ENCODE data around the gene METTL21C.

DNA sequence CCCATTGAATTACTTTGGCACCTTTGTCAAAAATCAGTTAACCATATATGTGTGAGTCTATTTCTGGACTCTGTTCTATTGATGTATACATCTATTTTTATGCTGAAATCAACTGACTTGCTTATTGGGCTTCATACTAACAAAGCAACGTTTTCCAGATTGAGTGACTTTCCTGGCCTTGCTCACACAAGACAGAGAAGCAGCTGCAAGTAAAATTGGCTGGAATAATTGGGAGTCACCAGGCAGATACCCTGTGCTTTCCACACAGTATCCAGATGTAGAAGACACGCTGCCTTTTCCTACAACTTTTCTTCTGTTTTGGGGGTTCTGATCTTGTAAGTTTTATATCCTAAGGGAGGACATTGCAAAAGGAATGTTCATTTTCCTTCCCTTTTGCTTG, 11.2 kb downstream of the METTL21C start:
- TF ChIP-seq, protein P1, sequence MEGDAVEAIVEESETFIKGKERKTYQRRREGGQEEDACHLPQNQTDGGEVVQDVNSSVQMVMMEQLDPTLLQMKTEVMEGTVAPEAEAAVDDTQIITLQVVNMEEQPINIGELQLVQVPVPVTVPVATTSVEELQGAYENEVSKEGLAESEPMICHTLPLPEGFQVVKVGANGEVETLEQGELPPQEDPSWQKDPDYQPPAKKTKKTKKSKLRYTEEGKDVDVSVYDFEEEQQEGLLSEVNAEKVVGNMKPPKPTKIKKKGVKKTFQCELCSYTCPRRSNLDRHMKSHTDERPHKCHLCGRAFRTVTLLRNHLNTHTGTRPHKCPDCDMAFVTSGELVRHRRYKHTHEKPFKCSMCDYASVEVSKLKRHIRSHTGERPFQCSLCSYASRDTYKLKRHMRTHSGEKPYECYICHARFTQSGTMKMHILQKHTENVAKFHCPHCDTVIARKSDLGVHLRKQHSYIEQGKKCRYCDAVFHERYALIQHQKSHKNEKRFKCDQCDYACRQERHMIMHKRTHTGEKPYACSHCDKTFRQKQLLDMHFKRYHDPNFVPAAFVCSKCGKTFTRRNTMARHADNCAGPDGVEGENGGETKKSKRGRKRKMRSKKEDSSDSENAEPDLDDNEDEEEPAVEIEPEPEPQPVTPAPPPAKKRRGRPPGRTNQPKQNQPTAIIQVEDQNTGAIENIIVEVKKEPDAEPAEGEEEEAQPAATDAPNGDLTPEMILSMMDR (conservative IDR thresholded peaks at IDR 0.05) = no peak
- no peak for TF ChIP-seq EZH2 (IDR thresholded peaks at IDR 0.05; ENCODE audit: low read depth)
